Activated T-cell treated with anti-CD3 and anti-CD28 coated beads, Interleukin-2, amount 50 U/mL, for 48 hours (primary cell): ENCODE measurements around the gene ZSWIM6.

Source experiments
- DNase-seq, 2 experiments: peaks; one replicate each; pipeline ENCODE4 v3.0.0-alpha.2; 2020

The ZSWIM6 gene

GRCh38 chr5:61496446-61496845, 164.4 kb downstream of the ZSWIM6 start:
- DNase-seq = no peak

GRCh38 chr5:61496860-61497259, 164.8 kb downstream of the ZSWIM6 start:
- DNase-seq = no peak

GRCh38 chr5:61498121-61498520, 166.1 kb downstream of the ZSWIM6 start:
- no peak for DNase-seq

GRCh38 chr5:61501971-61502370, 169.9 kb downstream of the ZSWIM6 start:
- no peak for DNase-seq

GRCh38 chr5:61504143-61504770, 172.2 kb downstream of the ZSWIM6 start:
- DNase-seq = no peak

- no peak for DNase-seq
Observed at GRCh38 chr5:61505281-61505680, 173.2 kb downstream of the ZSWIM6 start.

GRCh38 chr5:61507232-61507631, 175.2 kb downstream of the ZSWIM6 start:
- DNase-seq = no peak

- DNase-seq = no peak
Observed at GRCh38 chr5:61516946-61517345, 184.9 kb downstream of the ZSWIM6 start.

- no peak for DNase-seq
Observed at GRCh38 chr5:61519728-61520277, 187.7 kb downstream of the ZSWIM6 start.

GRCh38 chr5:61523073-61523472, 191.0 kb downstream of the ZSWIM6 start:
- DNase-seq = no peak

GRCh38 chr5:61523997-61524396, 191.9 kb downstream of the ZSWIM6 start:
- no peak for DNase-seq

GRCh38 chr5:61525512-61526206, 193.6 kb downstream of the ZSWIM6 start:
- DNase-seq = no peak

- DNase-seq = no peak
Observed at GRCh38 chr5:61526207-61526519, 194.1 kb downstream of the ZSWIM6 start.

GRCh38 chr5:61532983-61533382, 200.9 kb downstream of the ZSWIM6 start:
- no peak for DNase-seq

- no peak for DNase-seq
Observed at GRCh38 chr5:61534481-61535267, 202.6 kb downstream of the ZSWIM6 start.

GRCh38 chr5:61535828-61536227, 203.8 kb downstream of the ZSWIM6 start:
- no peak for DNase-seq

GRCh38 chr5:61536922-61537321, 204.9 kb downstream of the ZSWIM6 start:
- DNase-seq = no peak

- DNase-seq = no peak
Observed at GRCh38 chr5:61538722-61539501, 206.9 kb downstream of the ZSWIM6 start.

GRCh38 chr5:61549530-61549929, 217.5 kb downstream of the ZSWIM6 start:
- no peak for DNase-seq

GRCh38 chr5:61551637-61552313, 219.7 kb downstream of the ZSWIM6 start:
- no peak for DNase-seq

GRCh38 chr5:61559146-61559545, 227.1 kb downstream of the ZSWIM6 start:
- no peak for DNase-seq

GRCh38 chr5:61559722-61560121, 227.7 kb downstream of the ZSWIM6 start:
- no peak for DNase-seq
